Measurements from ENCODE around the gene STXBP5L. TPM values are rescaled to one million over a fixed set of nuclear protein-coding genes. Genes with fewer than 3 reads are reported as not detected.

Gene STXBP5L
- total RNA-seq (2014; rRNA removed; shearing (Covaris generic)) (2.1 and 2.7 TPM in 2 replicates), total RNA-seq (2022) (10.1 and 10.5 TPM in 2 replicates), Bru-seq, nascent RNA (percentile 55 among the genes with signal in this experiment), BruChase-seq, experiment 1, labeled RNA remaining after a 6-hour chase (percentile 42 among the genes with signal in this experiment), BruChase-seq, experiment 2, labeled RNA remaining after a 2-hour chase (percentile 46 among the genes with signal in this experiment)
- long read RNA-seq, partial matches to known transcripts: 4 of 6 reads
- long read RNA-seq, other reads (novel, unspliced or antisense): 2 of 6 reads

DNA sequence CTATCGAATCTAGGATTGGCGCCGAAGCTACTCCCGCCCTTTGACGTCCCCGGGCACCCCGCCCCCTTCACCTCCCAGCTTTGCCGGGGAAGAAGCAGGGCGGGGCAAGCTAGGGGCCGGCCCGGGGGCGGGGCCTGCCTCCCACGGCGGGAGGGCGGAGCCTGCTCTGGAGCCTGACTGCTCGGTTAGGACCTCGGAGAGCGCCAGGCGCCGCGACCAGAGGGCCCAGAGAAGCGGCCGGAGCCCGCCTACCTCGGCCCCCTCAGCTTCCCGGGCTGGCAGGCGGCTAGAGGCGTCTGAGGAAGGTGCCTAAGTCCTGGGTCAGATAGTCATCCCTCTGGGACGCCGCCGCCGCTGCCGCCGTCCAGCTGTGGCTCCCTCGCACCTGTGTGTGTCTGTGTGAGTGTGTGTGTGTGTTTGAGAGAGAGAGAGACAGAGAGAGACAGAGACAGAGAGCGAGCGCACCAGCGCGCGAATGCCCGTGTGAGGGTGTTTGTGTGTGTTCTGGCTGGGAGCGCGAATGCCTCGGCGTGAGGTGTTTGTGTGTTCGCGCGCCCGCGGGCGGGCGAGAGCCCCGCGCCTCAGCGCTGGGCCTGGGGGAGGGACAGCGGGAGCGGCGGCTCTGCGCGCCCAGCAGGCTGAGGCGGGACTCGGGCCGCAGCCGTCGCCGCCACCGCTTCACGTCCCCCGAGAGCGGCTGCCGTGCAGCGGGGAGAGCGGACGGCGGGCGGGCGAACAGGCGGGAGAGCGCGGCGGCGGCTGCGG lies at the start of gene STXBP5L:
Gene STXBP5L (plus strand): TSS at position 176 of the 765 bp plus-strand sequence. CDS start 1,374 bp downstream, outside the sequence.
- TF ChIP-seq, protein P1, sequence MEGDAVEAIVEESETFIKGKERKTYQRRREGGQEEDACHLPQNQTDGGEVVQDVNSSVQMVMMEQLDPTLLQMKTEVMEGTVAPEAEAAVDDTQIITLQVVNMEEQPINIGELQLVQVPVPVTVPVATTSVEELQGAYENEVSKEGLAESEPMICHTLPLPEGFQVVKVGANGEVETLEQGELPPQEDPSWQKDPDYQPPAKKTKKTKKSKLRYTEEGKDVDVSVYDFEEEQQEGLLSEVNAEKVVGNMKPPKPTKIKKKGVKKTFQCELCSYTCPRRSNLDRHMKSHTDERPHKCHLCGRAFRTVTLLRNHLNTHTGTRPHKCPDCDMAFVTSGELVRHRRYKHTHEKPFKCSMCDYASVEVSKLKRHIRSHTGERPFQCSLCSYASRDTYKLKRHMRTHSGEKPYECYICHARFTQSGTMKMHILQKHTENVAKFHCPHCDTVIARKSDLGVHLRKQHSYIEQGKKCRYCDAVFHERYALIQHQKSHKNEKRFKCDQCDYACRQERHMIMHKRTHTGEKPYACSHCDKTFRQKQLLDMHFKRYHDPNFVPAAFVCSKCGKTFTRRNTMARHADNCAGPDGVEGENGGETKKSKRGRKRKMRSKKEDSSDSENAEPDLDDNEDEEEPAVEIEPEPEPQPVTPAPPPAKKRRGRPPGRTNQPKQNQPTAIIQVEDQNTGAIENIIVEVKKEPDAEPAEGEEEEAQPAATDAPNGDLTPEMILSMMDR (conservative IDR thresholded peaks at IDR 0.05; ENCODE audit: low read length): no peak
- TF ChIP-seq EZH2phosphoT487 (IDR thresholded peaks at IDR 0.05; ENCODE audit: borderline replicate concordance, low read depth, low read length): no peak
- Histone ChIP-seq H2AFZ (ENCODE audit: low read length) (peak within 1 kb of the TSS; percentile 78), H3K4me2 (ENCODE audit: low read length) (peak within 1 kb of the TSS; percentile 73), H3K36me3 (ENCODE audit: insufficient read depth, low read length) (no peaks in the 10 kb centered on the region), H3K9me2 (ENCODE audit: insufficient read depth, low read length) (no peaks in the 10 kb centered on the region), H3K79me2 (ENCODE audit: insufficient read depth, low read depth, low read length) (0 out of 2 replicates have a peak, but pooled peaks cover 3% of the 10 kb centered on the region), H3K9me3 (ENCODE audit: low read length) (no peaks in the 10 kb centered on the region), H3K4me1 (ENCODE audit: insufficient read depth, low read length, poor library complexity, severe bottlenecking) (no peaks in the 10 kb centered on the region), H4K20me1 (ENCODE audit: insufficient read depth, low read length) (no peaks in the 10 kb centered on the region), H3K27ac (ENCODE audit: low read depth, low read length, poor library complexity, severe bottlenecking) (peak within 1 kb of the TSS; percentile 74), H3K4me3 (ENCODE audit: low read depth, low read length, poor library complexity, severe bottlenecking) (peak within 1 kb of the TSS; percentile 74)
- CTCF ChIA-PET (ENCODE audit: unreplicated experiment): no interaction called here
- no TSS peak for BruUV-seq (replicated peaks)
- intact Hi-C loops (cut with micrococcal nuclease; ENCODE audit: unreplicated experiment): loop anchor here (2.0 to 5.0 kb wide), 2 partner anchors 107 to 166 kb away; partner anchors contain the start of genes GTF2E1 and RABL3
- peak; percentile 89 for DNase-seq (ENCODE audit: low spot score)
- POLR2A ChIA-PET: interaction anchor here (1.0 kb wide), 1 partner anchor 167 kb away, joined by 3 read pairs; no protein-coding TSS in a partner anchor

DNA sequence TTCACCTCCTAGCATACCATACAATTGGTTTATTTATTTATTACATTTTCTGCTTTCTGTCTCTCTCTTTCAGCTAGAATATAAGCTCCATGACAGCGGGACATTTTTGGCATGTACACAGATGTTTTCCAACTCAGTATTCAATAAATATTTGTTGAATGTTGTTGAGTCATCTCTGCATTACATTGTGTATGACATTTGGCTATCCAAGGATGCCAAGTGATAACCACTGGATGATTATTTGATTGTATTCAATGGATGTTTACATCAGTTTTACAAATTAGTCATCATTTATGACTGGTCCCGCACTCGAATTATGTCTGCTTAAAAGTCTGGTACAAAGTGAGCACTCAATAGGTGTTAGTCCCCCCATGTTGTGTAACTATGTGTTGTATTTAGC lies 49.5 kb upstream of the STXBP5L start:
- Histone ChIP-seq H3K9me2 (ENCODE audit: insufficient read depth, low read length) (no peaks in the 10 kb centered on the region), H3K4me2 (ENCODE audit: low read length) (no peak overlapping the region)
- DNase-seq (ENCODE audit: low spot score): no peak

More for the DNA sequence above, 49.5 kb upstream of the STXBP5L start:
- H3K27ac ChIP-seq (ENCODE audit: low read depth, low read length, poor library complexity, severe bottlenecking): no peak overlapping the region
- no peaks in the 10 kb centered on the region for H3K36me3 ChIP-seq (ENCODE audit: insufficient read depth, low read length)
- H2AFZ ChIP-seq (ENCODE audit: low read length): no peak overlapping the region
- no peaks in the 10 kb centered on the region for H3K79me2 ChIP-seq (ENCODE audit: insufficient read depth, low read depth, low read length)
- no peaks in the 10 kb centered on the region for H3K4me1 ChIP-seq (ENCODE audit: insufficient read depth, low read length, poor library complexity, severe bottlenecking)
- H3K9me3 ChIP-seq (ENCODE audit: low read length): no peaks in the 10 kb centered on the region
- no TSS peak for BruUV-seq (replicated peaks)
- intact Hi-C loops (cut with micrococcal nuclease; ENCODE audit: unreplicated experiment): no loop called here
- no peak overlapping the region for H3K4me3 ChIP-seq (ENCODE audit: low read depth, low read length, poor library complexity, severe bottlenecking)
- H4K20me1 ChIP-seq (ENCODE audit: insufficient read depth, low read length): no peaks in the 10 kb centered on the region
- TF ChIP-seq EZH2phosphoT487 (IDR thresholded peaks at IDR 0.05; ENCODE audit: borderline replicate concordance, low read depth, low read length): no peak
- TF ChIP-seq, protein P1 (conservative IDR thresholded peaks at IDR 0.05; ENCODE audit: low read length): no peak
- CTCF ChIA-PET (ENCODE audit: unreplicated experiment): no interaction called here
- POLR2A ChIA-PET: interaction anchor here (0.9 kb wide), 1 partner anchor 17 kb away, joined by 3 read pairs; no protein-coding TSS in a partner anchor

Measured in OCI-LY7 (cell line).